BLaER1 treated with 17β-estradiol and CSF1 and Interleukin-3, amounts not matched to agents 10 nM and 100 nM (cell line): ENCODE measurements around the gene ALG1.

Experiments used
- H3K27ac ChIP-seq, 11 experiments: shearing (Covaris generic); formaldehyde crosslinking; 2 replicates each; pipeline ENCODE4 v1.8.1; 2022
- H3K27me3 ChIP-seq, 11 experiments: shearing (Covaris generic); formaldehyde crosslinking; 2 replicates each; pipeline ENCODE4 v1.8.1; 2022
- H3K36me3 ChIP-seq, 11 experiments: shearing (Covaris generic); formaldehyde crosslinking; 2 replicates each; pipeline ENCODE4 v1.8.1; 2022
- H3K4me1 ChIP-seq, 10 experiments: shearing (Covaris generic); formaldehyde crosslinking; 2 replicates each; pipeline ENCODE4 v1.8.1; 2022
- H3K4me2 ChIP-seq, 11 experiments: shearing (Covaris generic); formaldehyde crosslinking; 2 replicates each; pipeline ENCODE4 v1.8.1; 2022
- H3K4me3 ChIP-seq, 10 experiments: shearing (Covaris generic); formaldehyde crosslinking; 2 replicates each; pipeline ENCODE4 v1.8.1; 2022
- H3K9ac ChIP-seq, 11 experiments: shearing (Covaris generic); formaldehyde crosslinking; 2 replicates each; pipeline ENCODE4 v1.8.1; 2022
- H3K9me3 ChIP-seq, 11 experiments: shearing (Covaris generic); formaldehyde crosslinking; replicated peaks in 1 of 11; 2 replicates each; pipeline ENCODE4 v1.8.1; 2022
- H4K20me1 ChIP-seq, 11 experiments: shearing (Covaris generic); formaldehyde crosslinking; 2 replicates each; pipeline ENCODE4 v1.8.1; 2022
- Cebpa-rat ChIP-seq, 11 experiments: shearing (Covaris generic); IDR thresholded peaks; 2 replicates each; pipeline ENCODE4 v1.8.1; 2022

ALG1 gene

GRCh38 chr16:5071681-5072333 is at the start of gene ALG1:
ALG1 (plus strand) TSS chr16:5071843; CDS start chr16:5071850, 7 bp downstream.
- Histone ChIP-seq H3K27ac (peak within 1 kb of the TSS; percentile 56 to 87 (median 83)), H3K4me3 (peak within 1 kb of the TSS; percentile 62 to 78 (median 70)), H3K9ac (peak within 1 kb of the TSS; percentile 78 to 86 (median 83))

GRCh38 chr16:5022521-5022920 is 49.1 kb upstream of the ALG1 start:
- TF ChIP-seq Cebpa-rat (IDR thresholded peaks at IDR 0.05), result no peak
- Histone ChIP-seq H3K4me2 (no peak overlapping the region), H3K27me3 (no peaks in the 10 kb centered on the region), H3K36me3 (peaks cover 0 to 32% (median 13%) of the 10 kb centered on the region in 11 experiments; a peak in 12 of 22 replicates), H3K27ac (no peak overlapping the region), H3K9ac (no peak overlapping the region), H4K20me1 (peaks cover 0 to 36% (median 7%) of the 10 kb centered on the region in 11 experiments; a peak in 7 of 22 replicates), H3K4me1 (peaks cover 7 to 13% (median 11%) of the 10 kb centered on the region in 10 experiments; a peak in 17 of 20 replicates), H3K9me3 (no peaks in the 10 kb centered on the region), H3K4me3 (no peak overlapping the region)

More at GRCh38 chr16:5071681-5072333, at the start of gene ALG1:
- Histone ChIP-seq H3K4me2 (peak within 1 kb of the TSS; percentile 63 to 97 (median 88)), H3K27me3 (no peaks in the 10 kb centered on the region), H3K4me1 (peaks cover 19 to 24% (median 22%) of the 10 kb centered on the region in 10 experiments), H3K36me3 (peaks cover 20 to 38% (median 28%) of the 10 kb centered on the region in 11 experiments), H3K9me3 (peaks cover 0 to 14% (median 0%) of the 10 kb centered on the region in 11 experiments; a peak in 2 of 22 replicates), H4K20me1 (0 out of 22 replicates have a peak, but pooled peaks cover 0 to 6% (median 0%) of the 10 kb centered on the region in 11 experiments)
- no peak for TF ChIP-seq Cebpa-rat (IDR thresholded peaks at IDR 0.05)

- no peaks in the 10 kb centered on the region for H3K27me3 ChIP-seq
- H3K9ac ChIP-seq, result no peak overlapping the region
- peaks cover 0 to 56% (median 7%) of the 10 kb centered on the region in 11 experiments; a peak in 10 of 22 replicates for H4K20me1 ChIP-seq
- no peak overlapping the region for H3K4me3 ChIP-seq
- peaks cover 7 to 13% (median 11%) of the 10 kb centered on the region in 10 experiments; a peak in 17 of 20 replicates for H3K4me1 ChIP-seq
- no peaks in the 10 kb centered on the region for H3K9me3 ChIP-seq
- TF ChIP-seq Cebpa-rat (IDR thresholded peaks at IDR 0.05), result no peak
- no peak overlapping the region for H3K27ac ChIP-seq
- no peak overlapping the region for H3K4me2 ChIP-seq
- H3K36me3 ChIP-seq, result peaks cover 0 to 53% (median 29%) of the 10 kb centered on the region in 11 experiments; a peak in 15 of 22 replicates
These were observed 47.0 kb upstream of the ALG1 start for GRCh38 chr16:5024632-5025031.

DNA sequence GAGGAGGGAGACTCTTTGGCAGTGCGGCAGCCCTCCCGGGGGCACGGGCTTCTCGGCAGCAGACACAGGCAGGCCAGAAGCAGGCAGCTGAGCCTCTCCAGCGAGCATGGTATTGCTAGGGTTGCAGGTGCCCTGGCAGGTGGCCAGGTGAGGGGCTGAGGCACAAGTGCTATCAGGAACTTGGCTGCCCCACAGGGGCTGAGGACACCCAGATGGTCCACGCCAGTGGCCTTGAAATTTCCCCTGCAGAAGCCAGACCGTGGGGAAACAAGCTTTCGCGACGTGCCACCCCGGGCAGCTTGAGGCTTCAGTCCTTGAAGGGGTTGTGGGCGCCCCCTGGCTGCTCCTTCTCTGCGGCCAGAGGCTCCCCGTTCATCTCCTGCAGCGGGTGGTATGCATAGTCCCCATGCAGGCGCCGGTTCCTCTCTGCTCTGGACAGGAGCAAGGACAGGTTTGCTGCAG is 46.4 kb upstream of the ALG1 start:
- Histone ChIP-seq H3K36me3 (peaks cover 0 to 59% (median 29%) of the 10 kb centered on the region in 11 experiments; a peak in 15 of 22 replicates), H3K9me3 (no peaks in the 10 kb centered on the region), H3K4me3 (no peak overlapping the region), H3K9ac (no peak overlapping the region), H3K4me2 (no peak overlapping the region), H3K4me1 (peaks cover 7 to 12% (median 10%) of the 10 kb centered on the region in 10 experiments; a peak in 17 of 20 replicates), H4K20me1 (peaks cover 0 to 61% (median 7%) of the 10 kb centered on the region in 11 experiments; a peak in 10 of 22 replicates), H3K27me3 (no peaks in the 10 kb centered on the region), H3K27ac (no peak overlapping the region)
- TF ChIP-seq Cebpa-rat (IDR thresholded peaks at IDR 0.05), result no peak

DNA sequence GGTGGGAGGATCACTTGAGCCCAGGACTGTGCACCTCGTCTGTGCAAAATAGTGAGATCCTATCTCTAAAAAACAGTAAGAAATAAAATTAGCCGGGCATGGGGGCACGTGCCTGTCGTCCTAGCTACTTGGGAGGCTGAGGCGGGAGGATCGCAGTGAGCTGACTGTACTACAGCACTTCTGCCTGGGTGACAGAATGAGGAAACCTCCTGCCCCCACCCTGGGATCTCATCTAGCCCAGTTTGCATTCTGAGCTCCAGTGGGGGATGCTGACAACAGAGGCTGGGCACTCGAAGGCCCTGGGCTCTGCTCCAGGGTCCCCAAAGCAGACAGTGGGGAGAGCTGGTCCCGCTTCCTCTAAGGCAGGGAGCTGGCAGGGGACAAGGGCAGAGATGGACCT is 45.0 kb upstream of the ALG1 start:
- no peak overlapping the region; a peak in 1 of 22 replicates for H3K9ac ChIP-seq
- no peak overlapping the region for H3K4me3 ChIP-seq
- H3K9me3 ChIP-seq, result no peaks in the 10 kb centered on the region
- peaks cover 0 to 74% (median 7%) of the 10 kb centered on the region in 11 experiments; a peak in 10 of 22 replicates for H4K20me1 ChIP-seq
- H3K36me3 ChIP-seq, result peaks cover 0 to 72% (median 31%) of the 10 kb centered on the region in 11 experiments; a peak in 15 of 22 replicates
- no peak overlapping the region for H3K4me2 ChIP-seq
- H3K27ac ChIP-seq, result no peak overlapping the region
- no peak for TF ChIP-seq Cebpa-rat (IDR thresholded peaks at IDR 0.05)
- peaks cover 0 to 15% (median 0%) of the 10 kb centered on the region in 10 experiments; a peak in 6 of 20 replicates for H3K4me1 ChIP-seq
- H3K27me3 ChIP-seq, result no peaks in the 10 kb centered on the region

DNA sequence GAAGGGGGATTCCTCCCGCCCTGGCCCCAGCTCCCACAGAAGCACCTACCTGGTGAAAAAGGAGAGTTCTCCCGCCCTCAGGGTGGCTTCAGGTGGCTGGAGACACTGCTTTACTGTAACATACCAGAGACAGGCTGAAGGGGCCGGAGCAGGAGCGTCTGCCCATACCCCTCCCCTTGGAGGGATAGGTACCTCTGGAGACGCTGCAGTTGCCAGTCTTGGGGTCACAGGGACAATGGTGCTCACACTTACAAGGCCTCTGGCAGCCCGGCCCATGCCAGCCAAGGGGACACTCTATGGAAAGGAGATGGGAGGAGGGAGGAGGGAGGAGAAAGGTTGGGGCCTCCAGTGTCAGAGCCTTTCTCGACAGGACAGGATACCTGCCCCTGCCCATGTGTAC is 44.6 kb upstream of the ALG1 start:
- Histone ChIP-seq H3K36me3 (peaks cover 0 to 73% (median 31%) of the 10 kb centered on the region in 11 experiments; a peak in 15 of 22 replicates), H3K9ac (no peak overlapping the region; a peak in 1 of 22 replicates), H3K4me1 (peaks cover 0 to 20% (median 2%) of the 10 kb centered on the region in 10 experiments; a peak in 8 of 20 replicates), H3K4me3 (no peak overlapping the region), H3K27ac (no peak overlapping the region), H4K20me1 (peaks cover 0 to 74% (median 7%) of the 10 kb centered on the region in 11 experiments; a peak in 10 of 22 replicates), H3K9me3 (no peaks in the 10 kb centered on the region), H3K4me2 (no peak overlapping the region), H3K27me3 (no peaks in the 10 kb centered on the region)
- TF ChIP-seq Cebpa-rat (IDR thresholded peaks at IDR 0.05), result no peak

GRCh38 chr16:5027575-5028235 is 43.9 kb upstream of the ALG1 start:
- Histone ChIP-seq H3K27ac (no peak overlapping the region), H3K36me3 (peaks cover 0 to 73% (median 31%) of the 10 kb centered on the region in 11 experiments; a peak in 15 of 22 replicates), H3K9me3 (no peaks in the 10 kb centered on the region), H3K4me1 (peaks cover 4 to 26% (median 8%) of the 10 kb centered on the region in 10 experiments), H3K27me3 (no peaks in the 10 kb centered on the region), H3K9ac (no peak overlapping the region), H4K20me1 (peaks cover 0 to 74% (median 7%) of the 10 kb centered on the region in 11 experiments; a peak in 10 of 22 replicates), H3K4me2 (no peak overlapping the region), H3K4me3 (no peak overlapping the region)
- no peak for TF ChIP-seq Cebpa-rat (IDR thresholded peaks at IDR 0.05)

DNA sequence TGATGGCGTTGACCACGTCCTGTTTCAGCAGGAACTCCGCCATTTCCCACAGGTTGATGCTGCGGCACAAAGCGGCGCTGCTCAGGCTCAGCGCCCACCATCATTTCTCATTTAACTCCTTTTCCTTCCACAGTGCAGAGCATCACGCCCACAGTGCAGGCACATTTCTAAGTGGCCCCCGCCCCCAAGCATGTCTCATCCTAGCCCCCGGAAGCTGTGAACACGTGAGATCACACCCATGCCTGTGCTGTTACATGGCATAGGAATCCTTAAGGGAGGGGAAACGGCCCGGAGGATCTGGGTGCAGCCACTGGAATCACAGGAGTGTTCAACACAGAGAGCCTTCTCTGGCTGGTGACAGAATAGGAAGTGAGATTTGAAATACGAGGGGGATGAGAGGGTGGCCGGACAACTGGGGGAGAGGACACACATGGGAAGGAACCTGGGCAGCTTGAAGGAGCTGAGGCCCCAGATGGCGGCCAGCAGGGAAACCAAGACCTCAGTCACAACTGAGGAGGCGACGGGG is 42.6 kb upstream of the ALG1 start:
- no peak overlapping the region for H3K4me2 ChIP-seq
- H3K4me3 ChIP-seq, result no peak overlapping the region
- no peaks in the 10 kb centered on the region for H3K27me3 ChIP-seq
- peaks cover 10 to 30% (median 14%) of the 10 kb centered on the region in 10 experiments for H3K4me1 ChIP-seq
- H3K9me3 ChIP-seq, result no peaks in the 10 kb centered on the region
- no peak overlapping the region for H3K9ac ChIP-seq
- peaks cover 0 to 73% (median 31%) of the 10 kb centered on the region in 11 experiments; a peak in 15 of 22 replicates for H3K36me3 ChIP-seq
- no peak overlapping the region for H3K27ac ChIP-seq
- TF ChIP-seq Cebpa-rat (IDR thresholded peaks at IDR 0.05), result no peak
- peaks cover 0 to 63% (median 7%) of the 10 kb centered on the region in 11 experiments; a peak in 10 of 22 replicates for H4K20me1 ChIP-seq
